Measurements from ENCODE around the gene MYEOV. TPM values are rescaled to one million over a fixed set of nuclear protein-coding genes. Genes with fewer than 3 reads are reported as not detected.
A peak's percentile ranks its signal among the peaks of the same experiment; 100 is the strongest.

MYEOV gene
- total and polyA plus RNA-seq, 9 of the 15 experiments (the other 6 are each of a cell fraction or from before 2014, with no cell fraction given): 10.2 to 133 (median 32.2) TPM

GRCh38 chr11:69290806-69291205 lies 3.1 kb upstream of the MYEOV start:
- no peak for TF ChIP-seq E2F3 (CRISPR knock-in tag; IDR thresholded peaks at IDR 0.05)
- no peak for TF ChIP-seq SAP30 (IDR thresholded peaks at IDR 0.05; ENCODE audit: borderline replicate concordance, insufficient read depth, low read depth, low read length, poor library complexity, severe bottlenecking)
- TF ChIP-seq OTX1 (CRISPR knock-in tag; IDR thresholded peaks at IDR 0.05): no peak
- TF ChIP-seq HBP1 (CRISPR knock-in tag; IDR thresholded peaks at IDR 0.05): no peak
- TF ChIP-seq MXI1 (IDR thresholded peaks at IDR 0.05; ENCODE audit: low read depth, low read length): no peak
- no peak for TF ChIP-seq GATA2 (CRISPR knock-in tag; IDR thresholded peaks at IDR 0.05)
- TF ChIP-seq GABPA (tag; conservative IDR thresholded peaks at IDR 0.05; ENCODE audit: low read depth): no peak
- no peak for TF ChIP-seq ELF1 (tag; IDR thresholded peaks at IDR 0.05)
- no peak for TF ChIP-seq TBP (optimal IDR thresholded peaks at IDR 0.05; ENCODE audit: low read depth, low read length)
- no peak for TF ChIP-seq ZNF274 (IDR thresholded peaks at IDR 0.05; ENCODE audit: borderline replicate concordance, low read depth, low read length)
- no peak for TF ChIP-seq NCOA4 (IDR thresholded peaks at IDR 0.05; ENCODE audit: partially characterized antibody)
- TF ChIP-seq ZNF197 (CRISPR knock-in tag; IDR thresholded peaks at IDR 0.05; ENCODE audit: low read depth): no peak
- TF ChIP-seq MLLT1 (IDR thresholded peaks at IDR 0.05): no peak
- no peak for TF ChIP-seq MEIS2 (IDR thresholded peaks at IDR 0.05; ENCODE audit: partially characterized antibody)
- TF ChIP-seq MEF2A (IDR thresholded peaks at IDR 0.05; ENCODE audit: control insufficient read depth, low read depth, low read length): no peak
- H2AFZ ChIP-seq (ENCODE audit: low read depth, low read length): no peak overlapping the region
- in situ Hi-C loops (cut with MboI) (loop anchor here (5.0 kb wide), 1 partner anchor 351 kb away; the partner anchor contains the start of gene CCND1), intact Hi-C loops (cut with micrococcal nuclease) (loop anchor here (10.0 kb wide), 3 partner anchors 74 to 156 kb away; no protein-coding TSS in a partner anchor)
- FAIRE-seq (no peak), ATAC-seq (no peak), DNase-seq (ENCODE audit: extremely low read depth in 1 of 4, low spot score in 3 of 4) (peak in 1 of 4 experiments; percentile 14)
- no peak overlapping the region for H3K9ac ChIP-seq (ENCODE audit: insufficient read depth in 1 of 2, low read depth in 2 of 2, low read length in 2 of 2)
- no TSS peak for BruUV-seq (replicated peaks)
- no peak overlapping the region for H3K27ac ChIP-seq (ENCODE audit: extremely low read depth, low read depth, low read length)
- H3K4me2 ChIP-seq (ENCODE audit: insufficient read depth, low read length): no peak overlapping the region
- no peaks in the 10 kb centered on the region; the same call in 1 of the 2 replicates for H3K9me3 ChIP-seq (replicated peaks; ENCODE audit: control insufficient read depth, insufficient read depth, low read depth, low read length)
- H4K20me1 ChIP-seq (replicated peaks; ENCODE audit: control insufficient read depth, insufficient read depth, low read length): no peaks in the 10 kb centered on the region; the same call in 1 of the 2 replicates
- H3K79me2 ChIP-seq (ENCODE audit: control insufficient read depth, insufficient read depth, low read length): peaks cover 21% of the 10 kb centered on the region
- no peaks in the 10 kb centered on the region for H3K9me1 ChIP-seq (ENCODE audit: control insufficient read depth, insufficient read depth, low read length)
- WGBS (ENCODE audit: insufficient coverage, low coverage, missing lambda C conversion rate): 3% methylated on average over 2 of the region's 3 CpGs
- H3K27me3 ChIP-seq (ENCODE audit: control insufficient read depth in 2 of 2, insufficient read depth in 2 of 2, low read length in 2 of 2): peaks cover 3 to 20% of the 10 kb centered on the region in 2 experiments; a peak in 1 of 5 replicates
- CTCF ChIA-PET (ENCODE audit: low intra/inter-chr PET ratio): no interaction called here
- POLR2A ChIA-PET: no interaction called here
- H3K4me1 ChIP-seq (replicated peaks in 1 of 2; ENCODE audit: control insufficient read depth in 2 of 2, insufficient read depth in 2 of 2, low read length in 2 of 2): peaks cover 22 to 45% of the 10 kb centered on the region in 2 experiments
- no peak overlapping the region for H3K4me3 ChIP-seq
- H3K36me3 ChIP-seq (ENCODE audit: control insufficient read depth, insufficient read depth, low read length): peaks cover 3% of the 10 kb centered on the region; the same call in 1 of the 3 replicates

Data from K562 (cell line).